DOHH2 (cell line): ENCODE data around the gene NUP98.

Experiments
- H3F3A ChIP-seq: fragments of 200-600 bp; sonication (generic), shearing (Covaris generic); 2 replicates; pipeline ENCODE4 v1.6.0; 2016; ENCODE audit warnings: antibody characterized with exemption, mild to moderate bottlenecking; ENCODE audit not compliant: control insufficient read depth, insufficient read depth
- H3K27ac ChIP-seq: fragments of 200-600 bp; sonication (generic); 2 replicates; pipeline ENCODE4 v1.5.1; 2014; ENCODE audit warnings: low read depth, mild to moderate bottlenecking, low read length, moderate library complexity
- H3K27me3 ChIP-seq: fragments of 200-600 bp; sonication (generic); 2 replicates; pipeline ENCODE4 v1.6.1; 2014; ENCODE audit warnings: mild to moderate bottlenecking, low read length, mixed read lengths; ENCODE audit not compliant: control insufficient read depth
- H3K36me3 ChIP-seq: fragments of 200-600 bp; sonication (generic); 2 replicates; pipeline ENCODE4 v1.6.1; 2014; ENCODE audit warnings: mild to moderate bottlenecking, low read length, moderate library complexity, mixed read lengths; ENCODE audit not compliant: control insufficient read depth
- H3K4me1 ChIP-seq: fragments of 200-600 bp; sonication (generic); 2 replicates; pipeline ENCODE4 v1.6.1; 2014; ENCODE audit warnings: mild to moderate bottlenecking, low read length, mixed read lengths; ENCODE audit not compliant: control insufficient read depth
- H3K4me2 ChIP-seq: fragments of 200-600 bp; sonication (generic); 2 replicates; pipeline ENCODE4 v1.6.0; 2014; ENCODE audit warnings: mild to moderate bottlenecking, low read length, moderate library complexity
- H3K4me3 ChIP-seq: fragments of 200-600 bp; sonication (generic); 2 replicates; pipeline ENCODE4 v1.5.1; 2014; ENCODE audit warnings: mild to moderate bottlenecking, low read length, mixed read lengths
- H3K79me2 ChIP-seq: fragments of 200-600 bp; sonication (generic); 2 replicates; pipeline ENCODE4 v1.6.1; 2014; ENCODE audit warnings: mild to moderate bottlenecking, low read length, mixed read lengths; ENCODE audit not compliant: control insufficient read depth
- H3K9me2 ChIP-seq: fragments of 200-600 bp; sonication (generic); replicated peaks from 2 replicates; pipeline ENCODE4 v1.6.1; 2014; ENCODE audit warnings: mild to moderate bottlenecking, low read length, mixed read lengths; ENCODE audit not compliant: control insufficient read depth
- H3K9me3 ChIP-seq: fragments of 200-600 bp; sonication (generic); 2 replicates; pipeline ENCODE4 v1.6.1; 2014; ENCODE audit warnings: antibody characterized with exemption, low read length, mixed read lengths; ENCODE audit not compliant: control insufficient read depth, insufficient read depth
- H4K20me1 ChIP-seq: fragments of 200-600 bp; sonication (generic); 2 replicates; pipeline ENCODE4 v1.6.0; 2014; ENCODE audit warnings: low read depth, mild to moderate bottlenecking, antibody characterized with exemption, low read length, moderate library complexity; ENCODE audit not compliant: control insufficient read depth, insufficient read depth
- EZH2phosphoT487 ChIP-seq: fragments of 200-600 bp; sonication (generic); IDR thresholded peaks from 2 replicates; pipeline ENCODE4 v1.6.1; 2017; ENCODE audit warnings: borderline replicate concordance, mild to moderate bottlenecking, antibody characterized with exemption, low read length, moderate library complexity, mixed read lengths
- TF ChIP-seq, protein P1 (sequence below): fragments of 200-600 bp; sonication (generic); IDR thresholded peaks from one replicate; pipeline ENCODE4 v1.5.1; 2014; ENCODE audit warnings: antibody characterized with exemption, mild to moderate bottlenecking, low read depth, low read length; ENCODE audit not compliant: poor library complexity, severe bottlenecking

NUP98 gene

GRCh38 chr11:3732671-3733436 is 64.5 kb downstream of the NUP98 start:
- Histone ChIP-seq H3K27ac (no peak overlapping the region), H3K4me3 (no peak overlapping the region), H3K27me3 (no peaks in the 10 kb centered on the region), H3K4me1 (no peaks in the 10 kb centered on the region), H3K9me2 (no peaks in the 10 kb centered on the region), H3K36me3 (peaks cover 89% of the 10 kb centered on the region), H3F3A (no peaks in the 10 kb centered on the region; the same call in 1 of the 2 replicates), H3K79me2 (no peaks in the 10 kb centered on the region), H3K9me3 (no peaks in the 10 kb centered on the region), H3K4me2 (no peak overlapping the region), H4K20me1 (no peaks in the 10 kb centered on the region)
- TF ChIP-seq EZH2phosphoT487, result no peak
- TF ChIP-seq, protein P1, sequence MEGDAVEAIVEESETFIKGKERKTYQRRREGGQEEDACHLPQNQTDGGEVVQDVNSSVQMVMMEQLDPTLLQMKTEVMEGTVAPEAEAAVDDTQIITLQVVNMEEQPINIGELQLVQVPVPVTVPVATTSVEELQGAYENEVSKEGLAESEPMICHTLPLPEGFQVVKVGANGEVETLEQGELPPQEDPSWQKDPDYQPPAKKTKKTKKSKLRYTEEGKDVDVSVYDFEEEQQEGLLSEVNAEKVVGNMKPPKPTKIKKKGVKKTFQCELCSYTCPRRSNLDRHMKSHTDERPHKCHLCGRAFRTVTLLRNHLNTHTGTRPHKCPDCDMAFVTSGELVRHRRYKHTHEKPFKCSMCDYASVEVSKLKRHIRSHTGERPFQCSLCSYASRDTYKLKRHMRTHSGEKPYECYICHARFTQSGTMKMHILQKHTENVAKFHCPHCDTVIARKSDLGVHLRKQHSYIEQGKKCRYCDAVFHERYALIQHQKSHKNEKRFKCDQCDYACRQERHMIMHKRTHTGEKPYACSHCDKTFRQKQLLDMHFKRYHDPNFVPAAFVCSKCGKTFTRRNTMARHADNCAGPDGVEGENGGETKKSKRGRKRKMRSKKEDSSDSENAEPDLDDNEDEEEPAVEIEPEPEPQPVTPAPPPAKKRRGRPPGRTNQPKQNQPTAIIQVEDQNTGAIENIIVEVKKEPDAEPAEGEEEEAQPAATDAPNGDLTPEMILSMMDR, result no peak

- Histone ChIP-seq H3K79me2 (no peaks in the 10 kb centered on the region), H3K36me3 (peaks cover 81% of the 10 kb centered on the region), H3K4me3 (no peak overlapping the region), H3F3A (no peaks in the 10 kb centered on the region), H3K4me2 (no peak overlapping the region), H3K27ac (no peak overlapping the region), H3K4me1 (no peaks in the 10 kb centered on the region), H4K20me1 (no peaks in the 10 kb centered on the region), H3K9me2 (no peaks in the 10 kb centered on the region), H3K27me3 (no peaks in the 10 kb centered on the region), H3K9me3 (no peaks in the 10 kb centered on the region)
- TF ChIP-seq EZH2phosphoT487, result no peak
- TF ChIP-seq, protein P1, result no peak
These were observed 74.2 kb downstream of the NUP98 start for GRCh38 chr11:3723014-3723708.

- H3K4me1 ChIP-seq, result no peaks in the 10 kb centered on the region
- H3K4me2 ChIP-seq, result no peak overlapping the region
- H3K27ac ChIP-seq, result no peak overlapping the region
- no peak for TF ChIP-seq EZH2phosphoT487
- TF ChIP-seq, protein P1, result no peak
- H3K4me3 ChIP-seq, result no peak overlapping the region
- H3K27me3 ChIP-seq, result no peaks in the 10 kb centered on the region
- no peaks in the 10 kb centered on the region for H3K9me2 ChIP-seq
- H4K20me1 ChIP-seq, result no peaks in the 10 kb centered on the region
- H3K79me2 ChIP-seq, result no peaks in the 10 kb centered on the region
- H3K9me3 ChIP-seq, result no peaks in the 10 kb centered on the region
- no peaks in the 10 kb centered on the region for H3F3A ChIP-seq
- H3K36me3 ChIP-seq, result peaks cover 81% of the 10 kb centered on the region
These were observed 75.3 kb downstream of the NUP98 start for GRCh38 chr11:3722100-3722499.
